ENCODE data around the gene FOXJ3. TPM values are rescaled to one million over a fixed set of nuclear protein-coding genes. Genes with fewer than 3 reads are reported as not detected.

FOXJ3 gene
- total RNA-seq, 1 experiment from 2014 or later, result 51.4 TPM

GRCh38 chr1:42228938-42229337 lies 106.1 kb downstream of the FOXJ3 start:
- CTCF ChIA-PET, result no interaction called here
- H3K27ac Mint-ChIP-seq (ENCODE audit: unreplicated experiment), result no peak overlapping the region
- no peaks in the 10 kb centered on the region for H3K9me3 Mint-ChIP-seq (ENCODE audit: low read depth, unreplicated experiment)
- BruUV-seq (replicated peaks), result no TSS peak
- peaks cover 10% of the 10 kb centered on the region for H3K4me1 Mint-ChIP-seq (ENCODE audit: low read depth, unreplicated experiment)
- H3K27me3 Mint-ChIP-seq (ENCODE audit: unreplicated experiment), result no peaks in the 10 kb centered on the region
- intact Hi-C loops (cut with micrococcal nuclease; ENCODE audit: unreplicated experiment), result no loop called here
- H3K36me3 Mint-ChIP-seq (ENCODE audit: insufficient read depth, unreplicated experiment), result peaks cover 5% of the 10 kb centered on the region
- TF ChIP-seq CTCF (IDR thresholded peaks at IDR 0.05; ENCODE audit: unreplicated experiment), result no peak
- H3K4me3 Mint-ChIP-seq (ENCODE audit: low read depth, unreplicated experiment), result no peak overlapping the region
- no peak for DNase-seq

GRCh38 chr1:42223036-42223435 lies 112.0 kb downstream of the FOXJ3 start:
- no TSS peak for BruUV-seq (replicated peaks)
- H3K4me1 Mint-ChIP-seq (ENCODE audit: low read depth, unreplicated experiment), result peaks cover 38% of the 10 kb centered on the region
- no peak for DNase-seq
- H3K27ac Mint-ChIP-seq (ENCODE audit: unreplicated experiment), result peak overlapping the region; percentile 45
- peaks cover 11% of the 10 kb centered on the region for H3K36me3 Mint-ChIP-seq (ENCODE audit: insufficient read depth, unreplicated experiment)
- CTCF ChIA-PET, result no interaction called here
- no peaks in the 10 kb centered on the region for H3K27me3 Mint-ChIP-seq (ENCODE audit: unreplicated experiment)
- intact Hi-C loops (cut with micrococcal nuclease; ENCODE audit: unreplicated experiment), result no loop called here
- no peak for TF ChIP-seq CTCF (IDR thresholded peaks at IDR 0.05; ENCODE audit: unreplicated experiment)
- no peak overlapping the region for H3K4me3 Mint-ChIP-seq (ENCODE audit: low read depth, unreplicated experiment)
- H3K9me3 Mint-ChIP-seq (ENCODE audit: low read depth, unreplicated experiment), result no peaks in the 10 kb centered on the region

- CTCF ChIA-PET, result no interaction called here
- Mint-ChIP-seq H3K27me3 (ENCODE audit: unreplicated experiment) (no peaks in the 10 kb centered on the region), H3K36me3 (ENCODE audit: insufficient read depth, unreplicated experiment) (peaks cover 11% of the 10 kb centered on the region), H3K27ac (ENCODE audit: unreplicated experiment) (peak overlapping the region; percentile 45), H3K4me1 (ENCODE audit: low read depth, unreplicated experiment) (peaks cover 44% of the 10 kb centered on the region), H3K9me3 (ENCODE audit: low read depth, unreplicated experiment) (no peaks in the 10 kb centered on the region), H3K4me3 (ENCODE audit: low read depth, unreplicated experiment) (no peak overlapping the region)
- no peak for DNase-seq
- no TSS peak for BruUV-seq (replicated peaks)
- intact Hi-C loops (cut with micrococcal nuclease; ENCODE audit: unreplicated experiment), result no loop called here
- no peak for TF ChIP-seq CTCF (IDR thresholded peaks at IDR 0.05; ENCODE audit: unreplicated experiment)
Measured at GRCh38 chr1:42221952-42222606, 113.0 kb downstream of the FOXJ3 start.

GRCh38 chr1:42221456-42221855 lies 113.6 kb downstream of the FOXJ3 start:
- Mint-ChIP-seq H3K9me3 (ENCODE audit: low read depth, unreplicated experiment) (no peaks in the 10 kb centered on the region), H3K36me3 (ENCODE audit: insufficient read depth, unreplicated experiment) (peaks cover 11% of the 10 kb centered on the region), H3K27ac (ENCODE audit: unreplicated experiment) (no peak overlapping the region), H3K4me3 (ENCODE audit: low read depth, unreplicated experiment) (no peak overlapping the region), H3K27me3 (ENCODE audit: unreplicated experiment) (no peaks in the 10 kb centered on the region), H3K4me1 (ENCODE audit: low read depth, unreplicated experiment) (peaks cover 44% of the 10 kb centered on the region)
- CTCF ChIA-PET, result no interaction called here
- intact Hi-C loops (cut with micrococcal nuclease; ENCODE audit: unreplicated experiment), result no loop called here
- no TSS peak for BruUV-seq (replicated peaks)
- DNase-seq, result no peak
- TF ChIP-seq CTCF (IDR thresholded peaks at IDR 0.05; ENCODE audit: unreplicated experiment), result no peak

All from Calu3 (cell line).